ENCODE results near the gene GDF11. TPM values are rescaled to one million over a fixed set of nuclear protein-coding genes. Genes with fewer than 3 reads are reported as not detected.

GDF11 gene
- total RNA-seq, 1 experiment from 2014 or later, result 9.4 TPM

- Histone ChIP-seq H3K79me2 (ENCODE audit: low read depth) (peaks cover 5% of the 10 kb centered on the region; the same call in 1 of the 2 replicates), H2AFZ (peak overlapping the region; percentile 99), H3K27me3 (ENCODE audit: insufficient read depth, low read depth) (peaks cover 19% of the 10 kb centered on the region; the same call in 1 of the 2 replicates), H4K20me1 (ENCODE audit: insufficient read depth) (no peaks in the 10 kb centered on the region), H3F3A (ENCODE audit: insufficient read depth, low read depth) (peaks cover 19% of the 10 kb centered on the region), H3K4me3 (peak overlapping the region; percentile 100), H3K9me3 (ENCODE audit: insufficient read depth, low read depth) (no peaks in the 10 kb centered on the region), H3K27ac (peak overlapping the region; percentile 87; the same call in 1 of the 2 replicates), H3K36me3 (ENCODE audit: low read depth) (no peaks in the 10 kb centered on the region), H3K4me1 (replicated peaks; ENCODE audit: insufficient read depth) (peaks cover 30% of the 10 kb centered on the region), H3K4me2 (peak overlapping the region; percentile 89), H3K9me2 (ENCODE audit: insufficient read depth) (no peaks in the 10 kb centered on the region)
- DNase-seq, result no peak
- ChIA-PET POLR2A (ENCODE audit: unreplicated experiment) (interaction anchor here (0.6 kb wide), 1 partner anchor 34 kb away, joined by 33 read pairs; a partner anchor contains a TSS), CTCF (interaction anchor here (0.5 to 0.6 kb wide), 2 partner anchors 212 to 258 kb away, joined by 3 to 24 read pairs; no protein-coding TSS in a partner anchor)
- intact Hi-C loops (cut with micrococcal nuclease; ENCODE audit: unreplicated experiment), result no loop called here
- BruUV-seq (replicated peaks), result TSS peak; percentile 84
- TF ChIP-seq EZH2 (IDR thresholded peaks at IDR 0.05; ENCODE audit: low read depth) (no peak), CTCF (conservative IDR thresholded peaks at IDR 0.05) (no peak)
These were observed 27.7 kb upstream of the GDF11 start for GRCh38 chr12:55715169-55715764.

GRCh38 chr12:55715833-55716581, 26.9 kb upstream of the GDF11 start, which contains the start of gene BLOC1S1:
BLOC1S1 (plus strand) TSS chr12:55716046; CDS start chr12:55716052, 6 bp downstream.
- BruUV-seq (replicated peaks), result TSS peak; percentile 32

More at GRCh38 chr12:55715833-55716581, 26.9 kb upstream of the GDF11 start, which contains the start of gene BLOC1S1:
- peak; percentile 75 to 92 for DNase-seq
- Histone ChIP-seq H3F3A (ENCODE audit: insufficient read depth, low read depth) (peaks cover 26% of the 10 kb centered on the region), H3K9me2 (ENCODE audit: insufficient read depth) (no peaks in the 10 kb centered on the region), H4K20me1 (ENCODE audit: insufficient read depth) (no peaks in the 10 kb centered on the region), H3K27me3 (ENCODE audit: insufficient read depth, low read depth) (peaks cover 12% of the 10 kb centered on the region; the same call in 1 of the 2 replicates), H3K79me2 (ENCODE audit: low read depth) (peaks cover 5% of the 10 kb centered on the region; the same call in 1 of the 2 replicates), H3K36me3 (ENCODE audit: low read depth) (no peaks in the 10 kb centered on the region), H3K4me3 (peak within 1 kb of the TSS; percentile 100), H3K9me3 (ENCODE audit: insufficient read depth, low read depth) (no peaks in the 10 kb centered on the region), H3K27ac (peak within 1 kb of the TSS; percentile 87), H2AFZ (peak within 1 kb of the TSS; percentile 99), H3K4me1 (replicated peaks; ENCODE audit: insufficient read depth) (peaks cover 36% of the 10 kb centered on the region), H3K4me2 (peak within 1 kb of the TSS; percentile 89)
- ChIA-PET POLR2A (ENCODE audit: unreplicated experiment) (interaction anchor here (0.6 kb wide), 2 partner anchors 35 to 291 kb away, joined by 3 to 33 read pairs; a partner anchor contains a TSS), CTCF (interaction anchor here (0.5 to 0.6 kb wide), 2 partner anchors 211 to 257 kb away, joined by 3 to 24 read pairs; no protein-coding TSS in a partner anchor)
- intact Hi-C loops (cut with micrococcal nuclease; ENCODE audit: unreplicated experiment), result no loop called here
- TF ChIP-seq EZH2 (IDR thresholded peaks at IDR 0.05; ENCODE audit: low read depth), result no peak
- TF ChIP-seq CTCF (conservative IDR thresholded peaks at IDR 0.05), result no peak

Measured in PC-9 (cell line).